GM13976 (cell line): ENCODE results near the gene MPND.

Experiments
- DNase-seq: peaks from one replicate; pipeline ENCODE4 v3.0.0; 2012; ENCODE audit warnings: low spot score
- CTCF ChIP-seq: IDR thresholded peaks from 2 replicates; pipeline ENCODE4 v1.5.1; 2012; ENCODE audit warnings: borderline replicate concordance, mild to moderate bottlenecking; ENCODE audit not compliant: insufficient read depth; ENCODE audit errors: extremely low read depth, missing control alignments, control extremely low read depth
- in situ Hi-C: fragments of 300-500 bp; cut with MboI; formaldehyde crosslinking; loops from one replicate; pipeline ENCODE4 v1.12.0; 2022; ENCODE audit warnings: low sequenced_read_pairs, mixed read lengths, inconsistent platforms; ENCODE audit not compliant: unreplicated experiment

Gene MPND

GRCh38 chr19:4320419-4320818, 22.9 kb upstream of the MPND start:
- in situ Hi-C loops: no loop called here
- no peak for TF ChIP-seq CTCF
- DNase-seq: no peak

GRCh38 chr19:4322942-4323665, 20.3 kb upstream of the MPND start:
- in situ Hi-C loops: no loop called here
- no peak for TF ChIP-seq CTCF
- peak; percentile 9 for DNase-seq

GRCh38 chr19:4323692-4324091, 19.7 kb upstream of the MPND start:
- peak; percentile 8 for DNase-seq
- TF ChIP-seq CTCF: no peak
- in situ Hi-C loops: no loop called here

- DNase-seq: no peak
These were observed 19.1 kb upstream of the MPND start for GRCh38 chr19:4324228-4324627.

GRCh38 chr19:4326215-4326836, 17.0 kb upstream of the MPND start:
- DNase-seq: peak; percentile 12
- in situ Hi-C loops: no loop called here

More at GRCh38 chr19:4324228-4324627, 19.1 kb upstream of the MPND start:
- no peak for TF ChIP-seq CTCF
- in situ Hi-C loops: no loop called here

GRCh38 chr19:4326837-4327251, 16.5 kb upstream of the MPND start:
- no peak for TF ChIP-seq CTCF
- in situ Hi-C loops: no loop called here
- DNase-seq: no peak

More at GRCh38 chr19:4326215-4326836, 17.0 kb upstream of the MPND start:
- TF ChIP-seq CTCF: no peak
